Left hindlimb (tissue), 1 donor: Measurements from ENCODE around the gene CD44.

Experiments used
- DNase-seq: peaks from one replicate; pipeline ENCODE4 v3.0.0-alpha.2; 2018

The CD44 gene

GRCh38 chr11:35160902-35161597 is 22.1 kb downstream of the CD44 start:
- DNase-seq, result no peak

- DNase-seq, result no peak
These were observed 23.8 kb downstream of the CD44 start for GRCh38 chr11:35162745-35163144.

GRCh38 chr11:35163209-35163608 is 24.2 kb downstream of the CD44 start:
- no peak for DNase-seq

- no peak for DNase-seq
These were observed 24.9 kb downstream of the CD44 start for GRCh38 chr11:35163702-35164496.

GRCh38 chr11:35165030-35165422 is 26.1 kb downstream of the CD44 start:
- no peak for DNase-seq

GRCh38 chr11:35165423-35166368 is 26.7 kb downstream of the CD44 start:
- DNase-seq, result no peak

- no peak for DNase-seq
These were observed 27.7 kb downstream of the CD44 start for GRCh38 chr11:35166369-35167360.

GRCh38 chr11:35167426-35167954 is 28.5 kb downstream of the CD44 start:
- DNase-seq, result no peak

- no peak for DNase-seq
These were observed 29.7 kb downstream of the CD44 start for GRCh38 chr11:35168671-35169070.

- no peak for DNase-seq
These were observed 30.1 kb downstream of the CD44 start for GRCh38 chr11:35169112-35169511.

- no peak for DNase-seq
These were observed 30.8 kb downstream of the CD44 start for GRCh38 chr11:35169754-35170153.

GRCh38 chr11:35170503-35170902 is 31.5 kb downstream of the CD44 start:
- no peak for DNase-seq

GRCh38 chr11:35171226-35171625 is 32.3 kb downstream of the CD44 start:
- no peak for DNase-seq

- DNase-seq, result no peak
These were observed 34.1 kb downstream of the CD44 start for GRCh38 chr11:35173011-35173511.

GRCh38 chr11:35173616-35174566 is 34.9 kb downstream of the CD44 start:
- no peak for DNase-seq

GRCh38 chr11:35174666-35175065 is 35.7 kb downstream of the CD44 start:
- DNase-seq, result no peak

- no peak for DNase-seq
These were observed 38.4 kb downstream of the CD44 start for GRCh38 chr11:35177370-35177769.

GRCh38 chr11:35178067-35178805 is 39.3 kb downstream of the CD44 start:
- no peak for DNase-seq

GRCh38 chr11:35178873-35179272 is 39.9 kb downstream of the CD44 start:
- no peak for DNase-seq
